A673 (cell line): ENCODE measurements around the gene FOXN1. TPM values are rescaled to one million over a fixed set of nuclear protein-coding genes. Genes with fewer than 3 reads are reported as not detected.
A peak's percentile ranks its signal among the peaks of the same experiment; 100 is the strongest.

ENCODE experiments used
- BruUV-seq: library from RNA; stranded (reverse); fragments of 400-500 nt; replicated peaks from 2 replicates; lab custom pipeline; 2021; lab: Mats Ljungman, UMichigan
- CTCF ChIA-PET: fragments of 300-600 bp; sonication (Branson Sonifier 250); formaldehyde crosslinking; loops from one replicate; lab custom pipeline; 2022; ENCODE audit warnings: antibody characterized with exemption; lab: Charles Lee
- POLR2A ChIA-PET: fragments of 300-600 bp; sonication (Branson Sonifier 250); formaldehyde crosslinking; loops from one replicate; lab custom pipeline; 2022; ENCODE audit warnings: antibody characterized with exemption; ENCODE audit not compliant: low non-redundant PET; lab: Charles Lee
- DNase-seq: peaks from one replicate; pipeline ENCODE4 v3.0.0-alpha.2; 2015; ENCODE audit warnings: low spot score
- H3K27ac ChIP-seq: fragments of 200-600 bp; sonication (generic); 2 replicates; pipeline ENCODE4 v1.5.1; 2016; ENCODE audit warnings: mixed run types, low read depth, mild to moderate bottlenecking, mixed read lengths, antibody characterized with exemption, low read length; ENCODE audit not compliant: poor library complexity, severe bottlenecking
- H3K27me3 ChIP-seq: fragments of 200-600 bp; sonication (generic); replicated peaks from 2 replicates; pipeline ENCODE4 v1.6.1; 2017; ENCODE audit warnings: mixed run types, low read depth, mild to moderate bottlenecking, mixed read lengths, antibody characterized with exemption, low read length; ENCODE audit not compliant: insufficient read depth, poor library complexity
- H3K36me3 ChIP-seq: fragments of 200-600 bp; sonication (generic); 2 replicates; pipeline ENCODE4 v1.6.1; 2016; ENCODE audit warnings: mixed run types, mild to moderate bottlenecking, mixed read lengths, antibody characterized with exemption, low read length; ENCODE audit not compliant: insufficient read depth, poor library complexity, severe bottlenecking
- H3K4me1 ChIP-seq: fragments of 200-600 bp; sonication (generic); 2 replicates; pipeline ENCODE4 v1.6.1; 2017; ENCODE audit warnings: mixed run types, mild to moderate bottlenecking, mixed read lengths, antibody characterized with exemption, low read length; ENCODE audit not compliant: insufficient read depth, poor library complexity, severe bottlenecking
- H3K4me3 ChIP-seq: fragments of 200-600 bp; sonication (generic); 2 replicates; pipeline ENCODE4 v1.5.1; 2016; ENCODE audit warnings: low read depth, mixed run types, mild to moderate bottlenecking, mixed read lengths, low read length; ENCODE audit not compliant: poor library complexity, severe bottlenecking
- H3K9me3 ChIP-seq: fragments of 200-600 bp; sonication (generic); 2 replicates; pipeline ENCODE4 v1.6.1; 2016; ENCODE audit warnings: mixed run types, low read depth, mild to moderate bottlenecking, mixed read lengths, antibody characterized with exemption, low read length; ENCODE audit not compliant: poor library complexity, severe bottlenecking
- EZH2 ChIP-seq: fragments of 200-600 bp; sonication (generic); IDR thresholded peaks from 2 replicates; pipeline ENCODE4 v1.6.1; 2017; ENCODE audit warnings: borderline replicate concordance, low read depth, mild to moderate bottlenecking, mixed read lengths, antibody characterized with exemption, low read length; ENCODE audit not compliant: poor library complexity, severe bottlenecking
- intact Hi-C: fragments of 100-400 bp; cut with micrococcal nuclease; formaldehyde crosslinking; loops from one replicate; pipeline ENCODE4 v1.10.0; 2022; ENCODE audit not compliant: unreplicated experiment
- total RNA-seq: library from RNA; stranded (reverse); gene quantifications from 2 replicates; pipeline ENCODE4 v1.2.3, GENCODE V29; 2021
- TF ChIP-seq, protein P1 (sequence below): fragments of 300-800, 200-600 bp; sonication (generic); conservative IDR thresholded peaks from 2 replicates; pipeline ENCODE4 v1.5.1; 2017; ENCODE audit warnings: low read depth, mild to moderate bottlenecking, antibody characterized with exemption, low read length, moderate library complexity, mixed read lengths

FOXN1 gene
- total RNA-seq, 1 experiment from 2014 or later: not detected

DNA sequence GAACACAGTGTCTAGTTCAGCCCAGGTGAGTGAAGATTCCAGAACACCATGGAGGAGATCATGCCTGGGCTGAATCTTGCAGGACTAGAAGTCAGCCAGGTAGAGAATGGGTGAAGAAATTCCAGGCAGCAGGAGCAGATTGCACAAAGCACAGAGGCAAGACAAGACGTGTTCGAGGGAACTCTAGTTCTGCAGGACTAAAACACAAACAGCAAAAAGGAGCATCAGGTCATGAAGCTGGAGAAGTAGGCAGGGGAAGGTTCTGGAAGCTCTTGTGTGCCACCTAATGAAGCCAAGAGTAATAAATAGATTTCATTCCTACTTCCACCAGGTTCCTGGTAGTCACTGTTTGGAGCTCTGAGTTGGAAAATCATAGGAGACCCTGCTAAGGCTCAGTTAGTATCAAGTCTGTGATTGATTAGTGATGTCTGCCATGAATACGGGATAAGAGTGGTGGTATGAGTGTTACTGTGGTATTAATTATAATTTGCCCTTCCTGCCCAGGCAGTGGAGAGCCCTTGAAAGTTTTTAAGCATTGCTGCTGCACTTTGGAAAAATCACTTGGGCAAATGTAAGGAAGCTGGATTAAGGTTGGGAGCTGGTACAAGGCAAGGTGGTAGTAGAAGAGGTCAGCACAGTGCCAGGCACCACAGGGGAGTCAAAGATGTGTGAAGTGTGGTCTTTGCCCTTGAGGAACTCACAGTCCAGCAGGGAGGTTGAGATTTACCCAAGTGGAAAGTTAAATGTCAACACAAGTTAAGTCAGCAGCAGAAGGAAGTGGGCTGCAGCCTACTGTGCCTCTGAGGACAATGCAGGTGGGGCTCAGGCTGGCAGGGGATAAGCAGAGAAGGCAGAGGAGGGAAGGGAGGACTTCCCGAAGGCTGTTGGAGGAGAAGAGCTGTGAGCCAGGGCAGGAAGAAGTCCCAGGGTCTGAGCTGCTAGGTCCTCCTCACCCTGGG, 13.5 kb upstream of the FOXN1 start:
- intact Hi-C loops: no loop called here
- TF ChIP-seq EZH2: no peak
- TF ChIP-seq, protein P1, sequence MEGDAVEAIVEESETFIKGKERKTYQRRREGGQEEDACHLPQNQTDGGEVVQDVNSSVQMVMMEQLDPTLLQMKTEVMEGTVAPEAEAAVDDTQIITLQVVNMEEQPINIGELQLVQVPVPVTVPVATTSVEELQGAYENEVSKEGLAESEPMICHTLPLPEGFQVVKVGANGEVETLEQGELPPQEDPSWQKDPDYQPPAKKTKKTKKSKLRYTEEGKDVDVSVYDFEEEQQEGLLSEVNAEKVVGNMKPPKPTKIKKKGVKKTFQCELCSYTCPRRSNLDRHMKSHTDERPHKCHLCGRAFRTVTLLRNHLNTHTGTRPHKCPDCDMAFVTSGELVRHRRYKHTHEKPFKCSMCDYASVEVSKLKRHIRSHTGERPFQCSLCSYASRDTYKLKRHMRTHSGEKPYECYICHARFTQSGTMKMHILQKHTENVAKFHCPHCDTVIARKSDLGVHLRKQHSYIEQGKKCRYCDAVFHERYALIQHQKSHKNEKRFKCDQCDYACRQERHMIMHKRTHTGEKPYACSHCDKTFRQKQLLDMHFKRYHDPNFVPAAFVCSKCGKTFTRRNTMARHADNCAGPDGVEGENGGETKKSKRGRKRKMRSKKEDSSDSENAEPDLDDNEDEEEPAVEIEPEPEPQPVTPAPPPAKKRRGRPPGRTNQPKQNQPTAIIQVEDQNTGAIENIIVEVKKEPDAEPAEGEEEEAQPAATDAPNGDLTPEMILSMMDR: no peak
- H3K4me3 ChIP-seq: no peak overlapping the region
- POLR2A ChIA-PET: no interaction called here
- no peaks in the 10 kb centered on the region for H3K27me3 ChIP-seq
- no TSS peak for BruUV-seq
- no peak for DNase-seq
- no peaks in the 10 kb centered on the region for H3K4me1 ChIP-seq
- H3K36me3 ChIP-seq: no peaks in the 10 kb centered on the region
- CTCF ChIA-PET: no interaction called here
- no peaks in the 10 kb centered on the region for H3K9me3 ChIP-seq
- H3K27ac ChIP-seq: no peak overlapping the region

DNA sequence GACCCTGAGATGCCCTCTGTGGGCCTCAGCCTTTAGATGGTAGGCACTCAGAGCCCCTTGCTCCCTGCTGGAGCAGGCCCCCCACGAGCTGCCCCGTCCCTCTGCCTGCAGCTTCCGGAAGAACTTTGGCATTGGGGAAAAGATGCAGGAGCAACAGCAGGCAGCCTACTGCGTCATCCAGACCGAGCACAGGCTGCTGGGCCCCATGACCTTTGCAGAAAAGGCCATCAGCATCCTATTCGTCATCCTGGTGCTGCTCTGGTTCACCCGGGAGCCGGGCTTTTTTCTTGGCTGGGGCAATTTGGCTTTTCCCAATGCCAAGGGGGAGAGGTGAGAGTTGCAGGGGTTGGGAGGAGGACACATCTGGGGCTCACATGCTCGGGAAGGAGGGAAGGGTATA, 12.7 kb upstream of the FOXN1 start:
- no peaks in the 10 kb centered on the region for H3K9me3 ChIP-seq
- H3K4me1 ChIP-seq: no peaks in the 10 kb centered on the region
- TF ChIP-seq EZH2: no peak
- TF ChIP-seq, protein P1: no peak
- ChIA-PET POLR2A (no interaction called here), CTCF (no interaction called here)
- no peak overlapping the region for H3K4me3 ChIP-seq
- no peaks in the 10 kb centered on the region for H3K27me3 ChIP-seq
- H3K27ac ChIP-seq: no peak overlapping the region
- no peaks in the 10 kb centered on the region for H3K36me3 ChIP-seq
- intact Hi-C loops: no loop called here
- no TSS peak for BruUV-seq
- no peak for DNase-seq

DNA sequence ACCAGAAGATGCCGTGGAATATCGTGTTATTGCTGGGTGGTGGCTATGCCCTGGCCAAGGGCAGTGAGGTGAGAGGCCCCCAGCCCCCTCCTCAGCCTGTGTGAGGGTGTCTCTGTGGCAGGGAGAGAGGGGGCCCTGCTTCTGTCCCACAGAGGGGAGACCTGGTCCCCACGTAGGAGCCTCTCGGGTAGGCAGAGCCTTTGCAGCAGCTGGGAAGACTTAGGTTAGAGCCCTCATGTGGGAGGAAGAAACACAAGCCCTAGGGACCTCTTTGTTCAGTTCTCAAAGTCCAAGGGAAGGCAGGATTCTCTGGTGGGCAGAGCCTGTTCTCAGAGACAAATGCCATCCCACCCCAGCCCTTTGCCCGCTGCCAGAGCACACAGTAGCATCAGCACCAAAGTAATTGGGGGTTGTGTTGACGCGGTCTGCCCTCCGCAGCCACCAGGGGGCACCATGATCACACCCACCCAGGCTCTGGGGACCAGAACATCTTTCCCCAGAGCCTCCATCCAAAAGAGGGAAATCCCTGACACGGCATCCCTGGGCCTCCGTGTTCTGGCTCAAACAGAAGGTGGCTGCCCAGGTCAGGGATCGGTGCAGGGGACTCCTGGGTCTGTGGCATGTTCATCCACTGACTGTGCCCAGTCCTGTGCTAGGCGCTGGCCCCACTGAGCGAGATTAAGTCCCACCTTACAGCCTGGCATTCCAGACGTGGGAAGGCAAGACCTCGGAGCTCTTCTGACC, 11.5 kb upstream of the FOXN1 start:
- TF ChIP-seq, protein P1: peak; percentile 94
- TF ChIP-seq EZH2: no peak
- Histone ChIP-seq H3K9me3 (no peaks in the 10 kb centered on the region), H3K4me3 (no peak overlapping the region), H3K4me1 (no peaks in the 10 kb centered on the region), H3K27ac (no peak overlapping the region), H3K27me3 (no peaks in the 10 kb centered on the region), H3K36me3 (no peaks in the 10 kb centered on the region)
- ChIA-PET CTCF (interaction anchor here (0.6 to 1.1 kb wide), 3 partner anchors 43 to 59 kb away, joined by 3 to 7 read pairs (median 3); no protein-coding TSS in a partner anchor), POLR2A (no interaction called here)
- intact Hi-C loops: loop anchor here (1.0 kb wide), 2 partner anchors 46 to 119 kb away; no protein-coding TSS in a partner anchor
- DNase-seq: peak; percentile 75
- no TSS peak for BruUV-seq
